AG08396 (cell line): ENCODE measurements around the gene PFAS.
"Not testable (repeated sequence)": the region's sequence is repeated elsewhere in the genome, so short reads cannot be mapped to it uniquely, and the experiment has no call there.

Experiments used
- DNase-seq: peaks from one replicate; pipeline ENCODE4 v3.0.0; 2012; ENCODE audit warnings: low spot score, mixed read lengths

PFAS gene

DNA sequence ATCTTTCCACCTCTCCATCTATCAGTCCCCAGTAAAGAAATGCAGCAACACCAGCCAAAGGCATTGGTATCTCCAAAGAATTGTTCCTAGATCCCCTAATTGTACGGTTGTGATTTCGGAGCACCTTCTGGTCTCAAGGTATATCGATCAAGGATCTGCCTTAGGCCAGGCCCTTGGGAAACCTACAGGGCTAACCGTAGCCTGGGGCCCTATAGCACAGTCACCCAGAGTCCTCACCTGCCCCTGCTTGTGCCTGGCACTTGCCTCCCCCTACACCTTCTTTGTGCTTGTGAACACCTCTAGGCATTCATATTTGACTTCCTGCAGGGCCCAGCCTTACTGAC, 21.9 kb upstream of the PFAS start:
- no peak for DNase-seq

DNA sequence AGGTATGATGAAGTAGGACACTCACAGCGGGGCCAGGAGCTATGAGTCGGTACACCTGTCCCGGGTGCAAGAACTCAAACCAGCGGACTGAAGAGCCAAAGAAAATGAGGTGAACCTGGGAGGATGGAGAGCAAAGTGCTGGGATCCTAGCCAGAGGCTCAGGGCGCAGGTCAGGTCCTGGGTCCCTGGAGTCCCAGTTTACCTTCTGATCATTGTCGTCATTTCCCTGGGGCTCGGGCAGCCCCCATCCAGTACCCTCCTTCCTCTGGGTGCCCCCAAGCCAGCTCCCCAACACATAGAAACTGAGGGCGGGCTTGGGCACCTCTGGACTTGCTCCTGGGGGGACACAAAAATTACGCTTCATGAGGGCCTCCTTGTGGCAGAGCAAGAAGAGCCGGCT, 17.4 kb upstream of the PFAS start:
- no peak for DNase-seq

DNA sequence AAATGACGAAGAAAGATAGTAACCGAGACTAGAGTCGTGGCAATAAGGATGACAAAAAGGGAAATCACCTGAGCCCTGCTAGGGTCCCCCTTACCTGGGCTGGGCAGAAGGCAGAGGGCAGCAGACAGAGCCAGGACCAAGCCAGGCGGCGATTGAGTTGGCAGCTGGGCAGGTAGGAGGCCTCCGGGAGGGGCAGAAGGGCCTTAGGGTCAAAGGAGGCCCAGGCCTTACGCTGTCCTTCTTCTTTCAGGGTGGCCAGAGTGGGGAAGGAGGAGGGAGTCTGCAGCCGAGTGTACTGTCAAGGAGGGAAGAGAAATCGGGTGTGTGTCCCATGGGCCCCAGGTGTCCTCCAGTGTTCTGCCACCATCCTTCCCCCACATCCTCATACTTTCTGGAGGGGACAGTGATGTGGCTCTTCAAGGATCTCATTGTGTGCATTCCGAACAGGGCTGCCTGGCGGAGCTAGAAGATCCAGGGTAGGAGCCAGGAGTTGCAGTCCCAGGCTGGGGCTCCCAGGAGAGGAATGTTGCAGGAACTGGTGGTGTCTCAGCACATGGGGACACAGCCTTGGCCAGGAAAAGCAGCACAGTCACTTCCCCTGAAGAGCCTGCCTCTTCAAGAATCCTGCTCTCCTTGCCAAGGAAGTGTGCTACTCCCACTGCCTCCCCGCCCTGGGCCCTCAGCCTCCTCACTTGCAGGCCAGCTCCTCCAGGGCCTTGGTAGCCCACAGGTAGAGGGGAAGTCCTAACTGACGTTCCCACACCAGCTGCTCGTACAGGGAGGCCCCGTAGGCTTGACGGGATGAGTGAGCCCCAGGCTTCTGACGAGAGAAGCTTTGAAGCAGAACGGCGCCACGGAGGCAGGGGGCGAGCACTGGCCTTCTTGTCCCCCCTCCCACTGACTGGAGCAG, 14.5 kb upstream of the PFAS start:
- no peak for DNase-seq

DNA sequence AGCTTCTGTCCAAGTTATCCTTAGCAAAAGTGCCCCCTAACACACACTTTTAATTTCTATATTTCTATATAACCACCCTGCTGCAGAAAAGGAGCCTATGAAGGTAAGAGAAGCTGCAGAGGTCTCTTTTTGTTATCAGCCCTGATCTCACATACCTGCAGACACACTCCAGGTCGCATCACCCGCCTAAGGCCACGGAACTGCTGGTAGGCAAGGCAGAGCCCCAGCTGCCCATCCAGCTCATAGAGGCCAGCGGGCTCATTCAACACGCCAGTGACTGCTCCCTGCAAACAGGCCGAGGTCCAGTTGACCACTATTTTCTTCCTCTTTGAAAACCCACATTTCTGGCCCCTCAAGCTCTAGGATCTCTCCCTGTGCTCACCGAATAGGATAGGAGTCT, 13.4 kb upstream of the PFAS start:
- no peak for DNase-seq

DNA sequence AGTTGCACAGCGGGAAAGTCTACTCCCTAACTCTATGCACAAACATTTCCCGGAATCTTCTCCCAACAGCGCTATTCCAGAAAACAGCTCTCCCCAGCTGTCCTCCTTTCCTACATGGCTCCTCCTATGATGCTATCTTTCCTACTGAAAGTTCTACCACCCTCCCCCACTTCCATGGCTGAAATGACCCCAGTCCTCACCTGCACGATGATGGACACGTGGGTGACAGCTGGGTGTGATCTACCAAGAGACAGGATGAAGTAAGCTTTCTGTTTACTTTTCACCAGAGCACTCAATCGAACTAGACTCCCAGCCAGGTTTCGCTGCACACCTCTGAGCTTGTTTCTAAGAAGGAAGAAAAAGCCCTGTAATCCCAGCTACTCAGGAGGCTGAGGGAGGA, 11.9 kb upstream of the PFAS start:
- DNase-seq = no peak

DNA sequence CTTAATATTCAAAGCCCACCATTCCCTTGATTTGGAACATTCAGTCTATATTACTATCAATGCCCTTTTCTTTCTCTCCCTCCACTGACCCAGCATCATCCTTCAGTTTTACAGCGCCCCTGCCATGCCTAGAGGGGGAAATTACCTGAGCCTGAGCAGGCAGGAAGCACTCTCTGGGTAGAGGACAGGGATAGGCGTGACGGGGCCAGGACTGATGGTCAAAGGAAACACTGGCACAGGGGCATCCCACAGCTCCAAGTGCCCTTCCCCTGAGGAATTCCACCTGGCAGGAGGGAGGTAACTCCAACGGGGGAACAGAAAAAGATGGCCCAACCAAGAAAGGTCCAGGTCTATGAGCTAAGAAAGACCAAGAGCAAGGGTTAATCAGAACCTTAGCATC, 11.2 kb upstream of the PFAS start:
- DNase-seq = no peak

DNA sequence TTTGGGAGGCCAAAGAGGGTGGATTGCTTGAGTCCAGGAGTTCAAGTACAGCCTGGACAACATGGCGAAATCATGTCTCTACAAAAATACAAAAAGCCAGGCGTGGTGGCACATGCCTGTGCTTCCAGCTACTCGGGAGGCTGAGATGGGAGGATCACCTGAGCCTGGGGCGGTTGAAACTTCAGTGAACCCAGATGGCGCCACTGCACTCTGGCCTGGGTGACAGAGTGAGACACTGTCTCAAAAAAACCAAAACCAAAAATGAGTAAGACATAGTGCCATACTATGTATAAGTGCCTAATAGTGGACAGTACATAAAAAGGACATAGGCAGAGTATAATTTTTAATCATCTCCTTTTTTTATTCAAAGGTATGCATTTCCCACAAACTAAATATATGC, 5.3 kb upstream of the PFAS start:
- no peak for DNase-seq

DNA sequence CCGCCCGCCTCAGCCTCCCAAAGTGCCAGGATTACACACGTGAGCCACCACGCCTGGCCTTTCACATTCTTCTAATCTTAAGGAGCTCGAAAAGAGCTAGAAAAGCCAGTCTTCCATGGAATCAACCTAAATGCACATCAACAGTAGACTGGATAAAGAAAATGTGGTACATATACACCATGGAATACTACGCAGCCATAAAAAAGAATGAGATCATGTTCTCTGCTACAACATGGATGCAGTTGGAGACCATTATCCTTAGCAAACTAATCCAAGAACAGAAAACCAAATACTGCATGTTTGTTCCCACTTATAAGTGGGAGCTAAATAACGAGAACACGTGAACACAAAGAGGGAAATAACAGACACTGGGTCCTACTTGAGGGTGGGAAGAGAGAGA, 4.3 kb upstream of the PFAS start:
- no peak for DNase-seq

DNA sequence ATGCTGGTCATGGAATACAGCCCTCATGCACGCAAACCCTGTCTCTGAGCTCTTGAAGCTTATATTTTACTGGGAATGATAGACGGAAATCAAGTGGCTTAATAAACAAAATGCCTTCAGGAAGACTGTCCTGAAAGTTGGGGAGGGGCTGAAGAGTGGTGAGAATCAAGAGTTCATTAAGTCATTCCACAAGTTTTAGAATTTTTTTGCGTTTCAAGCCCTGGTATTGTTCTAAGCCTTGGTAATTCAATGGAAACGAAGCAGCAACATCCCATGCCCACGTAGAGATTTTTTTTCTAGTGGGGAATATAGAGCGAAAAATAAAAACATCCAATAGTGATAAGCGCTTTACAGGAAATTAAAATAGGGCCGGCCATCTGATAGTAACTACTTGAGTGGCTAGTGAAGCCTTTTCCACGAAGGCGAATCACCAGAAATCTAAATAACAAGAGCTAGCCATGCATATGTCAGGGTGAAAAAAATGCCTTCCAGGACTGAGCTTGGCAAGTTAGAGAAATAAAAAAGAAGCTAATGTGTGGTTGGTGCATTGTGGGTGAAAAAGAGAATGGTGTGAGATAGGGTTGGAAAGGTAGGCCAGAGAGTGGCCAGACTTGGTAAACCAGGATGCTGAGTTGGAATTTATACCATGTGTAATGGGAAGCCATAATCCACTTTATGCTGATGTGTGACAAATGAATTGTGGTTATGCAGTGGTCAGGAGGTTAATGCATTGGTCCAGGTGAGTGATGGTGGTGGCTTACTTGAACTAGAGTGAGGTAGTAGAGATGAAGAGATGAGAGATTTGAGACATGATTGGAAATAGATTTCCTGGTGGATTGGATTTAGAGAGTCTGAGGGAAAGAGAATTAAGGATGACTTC, 772 bp downstream of the PFAS start:
- DNase-seq = no peak

DNA sequence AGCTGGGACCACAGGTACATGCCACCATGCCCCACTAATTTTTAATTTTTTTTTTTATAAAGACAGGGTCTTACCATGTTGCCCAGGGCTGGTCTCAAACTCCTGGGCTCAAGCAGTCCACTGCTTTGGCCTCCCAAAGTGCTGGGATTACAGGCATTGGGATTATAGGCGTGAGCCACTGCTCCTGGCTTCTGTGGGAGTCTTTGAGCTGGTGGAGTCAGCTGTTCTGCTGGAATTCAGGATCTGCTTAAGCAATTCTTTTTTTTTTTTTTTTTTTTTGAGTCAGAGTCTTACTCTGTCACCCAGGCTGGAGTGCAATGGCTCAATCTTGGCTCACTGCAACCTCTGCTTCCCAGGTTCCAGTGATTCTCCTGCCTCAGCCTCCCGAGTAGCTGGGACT, 2.3 kb downstream of the PFAS start:
- not testable (repeated sequence) for DNase-seq

DNA sequence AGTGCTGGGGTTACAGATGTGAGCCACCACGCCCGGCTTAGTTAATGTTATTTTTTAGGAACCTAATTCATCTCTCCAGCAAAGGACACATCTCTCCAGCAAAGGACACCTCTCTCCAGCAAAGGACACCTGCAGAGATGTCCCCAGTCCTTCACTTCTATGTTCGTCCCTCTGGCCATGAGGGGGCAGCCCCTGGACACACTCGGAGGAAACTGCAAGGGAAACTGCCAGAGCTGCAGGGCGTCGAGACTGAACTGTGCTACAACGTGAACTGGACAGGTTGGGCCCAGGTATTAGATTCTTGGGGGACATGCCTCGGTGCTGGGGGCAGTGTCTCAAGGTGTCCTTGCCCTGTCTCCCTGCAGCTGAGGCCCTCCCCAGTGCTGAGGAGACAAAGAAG, 4.7 kb downstream of the PFAS start:
- DNase-seq = peak; percentile 31

DNA sequence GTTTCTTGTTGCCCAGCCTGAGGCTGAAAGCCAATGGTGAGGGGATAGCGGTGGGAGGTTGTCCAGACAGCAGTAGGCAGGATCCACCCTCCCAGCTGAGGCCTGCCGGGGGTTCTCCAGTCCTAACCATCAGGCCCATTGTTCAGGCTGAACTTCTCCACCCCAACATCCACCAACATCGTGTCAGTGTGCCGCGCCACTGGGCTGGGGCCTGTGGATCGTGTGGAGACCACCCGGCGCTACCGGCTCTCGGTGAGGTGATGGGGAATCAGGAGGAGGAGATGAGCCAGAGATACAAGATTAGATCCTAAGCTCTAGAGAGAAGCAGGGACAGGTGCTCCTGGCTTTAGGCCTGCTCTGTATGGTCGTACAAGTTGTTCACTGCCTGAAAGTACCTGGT, 5.8 kb downstream of the PFAS start:
- DNase-seq = no peak

DNA sequence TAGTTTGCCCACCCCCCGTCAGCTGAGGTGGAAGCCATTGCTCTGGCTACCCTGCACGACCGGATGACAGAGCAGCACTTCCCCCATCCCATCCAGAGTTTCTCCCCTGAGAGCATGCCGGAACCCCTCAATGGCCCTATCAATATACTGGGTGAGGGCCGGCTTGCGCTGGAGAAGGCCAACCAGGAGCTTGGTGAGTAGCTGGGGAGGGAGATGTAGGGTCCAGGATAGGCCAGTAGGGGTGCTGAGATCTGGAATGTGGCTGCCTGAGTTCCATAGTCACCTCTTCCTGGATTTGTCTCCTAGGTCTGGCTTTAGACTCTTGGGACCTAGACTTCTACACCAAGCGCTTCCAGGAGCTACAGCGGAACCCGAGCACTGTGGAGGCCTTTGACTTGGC, 6.4 kb downstream of the PFAS start:
- no peak for DNase-seq

DNA sequence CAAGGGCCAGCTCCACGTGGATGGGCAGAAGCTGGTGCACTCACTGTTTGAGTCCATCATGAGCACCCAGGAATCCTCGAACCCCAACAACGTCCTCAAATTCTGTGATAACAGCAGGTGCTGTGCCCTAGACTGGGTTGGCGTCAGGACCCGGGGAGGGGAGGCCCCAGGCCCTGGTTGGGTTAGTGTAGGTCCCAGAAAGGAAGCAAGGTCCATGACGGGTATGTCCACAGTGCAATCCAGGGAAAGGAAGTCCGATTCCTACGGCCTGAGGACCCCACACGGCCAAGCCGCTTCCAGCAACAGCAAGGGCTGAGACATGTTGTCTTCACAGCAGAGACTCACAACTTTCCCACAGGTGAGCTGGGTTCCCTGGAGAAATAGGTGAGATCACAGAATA, 7.2 kb downstream of the PFAS start:
- no peak for DNase-seq

DNA sequence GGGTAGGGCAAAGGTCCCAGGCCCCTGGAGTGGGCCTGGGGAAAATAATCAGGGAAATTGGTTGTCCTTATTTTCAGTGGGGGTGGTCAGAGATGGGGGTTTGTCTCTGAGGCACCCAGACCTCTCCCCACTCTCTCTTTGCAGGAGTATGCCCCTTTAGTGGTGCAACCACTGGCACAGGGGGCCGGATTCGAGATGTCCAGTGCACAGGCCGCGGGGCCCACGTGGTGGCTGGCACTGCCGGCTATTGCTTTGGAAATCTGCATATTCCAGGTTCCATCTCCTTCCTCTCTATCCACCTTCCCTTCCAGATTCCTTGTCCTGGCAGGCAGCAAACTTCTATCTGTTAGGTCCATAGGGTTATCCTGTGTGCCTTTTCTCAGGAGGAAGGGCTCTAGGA, 7.6 kb downstream of the PFAS start:
- no peak for DNase-seq

DNA sequence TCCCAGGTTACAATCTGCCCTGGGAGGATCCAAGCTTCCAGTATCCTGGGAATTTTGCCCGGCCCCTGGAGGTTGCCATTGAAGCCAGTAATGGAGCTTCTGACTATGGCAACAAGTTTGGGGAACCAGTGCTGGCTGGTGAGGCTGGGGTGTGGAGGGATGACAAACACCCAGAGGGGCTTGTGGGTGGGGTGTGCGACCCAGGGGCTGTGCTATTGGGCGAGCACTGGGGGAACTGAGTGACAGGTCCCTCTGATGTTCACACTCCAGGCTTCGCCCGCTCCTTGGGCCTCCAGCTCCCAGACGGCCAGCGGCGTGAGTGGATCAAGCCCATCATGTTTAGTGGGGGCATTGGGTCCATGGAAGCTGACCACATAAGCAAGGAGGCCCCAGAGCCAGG, 8.7 kb downstream of the PFAS start:
- no peak for DNase-seq

DNA sequence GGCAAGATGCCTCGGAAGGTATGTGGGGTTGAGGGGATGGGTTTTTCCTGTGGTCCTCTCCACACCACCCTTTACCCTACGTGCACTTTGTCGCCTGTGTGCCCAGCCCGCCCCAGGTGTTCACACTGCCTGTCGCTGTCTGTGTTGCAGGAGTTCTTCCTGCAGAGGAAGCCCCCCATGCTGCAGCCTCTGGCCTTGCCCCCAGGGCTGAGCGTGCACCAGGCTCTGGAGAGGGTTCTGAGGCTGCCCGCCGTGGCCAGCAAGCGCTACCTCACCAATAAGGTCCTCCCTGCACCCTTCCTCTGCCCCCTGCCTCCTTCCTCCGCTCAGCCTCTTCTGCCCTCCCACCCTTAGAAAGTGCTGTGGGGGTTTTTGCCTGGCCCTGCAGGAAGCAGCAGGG, 15.2 kb downstream of the PFAS start:
- no peak for DNase-seq

DNA sequence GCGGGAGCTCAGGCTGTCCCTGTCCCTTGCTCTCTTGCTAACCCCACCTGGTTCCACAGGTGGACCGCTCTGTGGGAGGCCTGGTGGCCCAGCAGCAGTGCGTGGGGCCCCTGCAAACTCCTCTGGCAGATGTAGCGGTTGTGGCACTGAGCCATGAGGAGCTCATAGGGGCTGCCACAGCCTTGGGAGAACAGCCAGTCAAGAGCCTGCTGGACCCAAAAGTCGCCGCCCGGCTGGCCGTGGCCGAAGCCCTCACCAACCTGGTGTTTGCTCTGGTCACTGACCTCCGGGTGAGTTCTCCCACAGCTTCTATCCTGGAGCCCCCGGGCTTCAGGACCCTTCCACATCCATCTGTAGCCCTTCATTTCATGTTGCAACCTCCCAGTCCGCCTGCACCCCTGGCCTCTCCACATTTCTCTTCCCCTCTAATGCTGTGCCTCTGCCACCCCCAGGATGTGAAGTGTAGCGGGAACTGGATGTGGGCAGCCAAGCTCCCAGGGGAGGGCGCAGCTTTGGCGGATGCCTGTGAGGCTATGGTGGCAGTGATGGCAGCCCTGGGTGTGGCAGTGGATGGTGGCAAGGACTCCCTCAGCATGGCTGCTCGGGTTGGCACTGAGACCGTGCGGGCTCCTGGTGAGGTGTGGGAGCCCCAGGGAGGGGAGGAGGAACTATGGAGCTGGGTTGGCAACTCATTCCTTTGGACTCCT, 15.9 kb downstream of the PFAS start:
- no peak for DNase-seq

DNA sequence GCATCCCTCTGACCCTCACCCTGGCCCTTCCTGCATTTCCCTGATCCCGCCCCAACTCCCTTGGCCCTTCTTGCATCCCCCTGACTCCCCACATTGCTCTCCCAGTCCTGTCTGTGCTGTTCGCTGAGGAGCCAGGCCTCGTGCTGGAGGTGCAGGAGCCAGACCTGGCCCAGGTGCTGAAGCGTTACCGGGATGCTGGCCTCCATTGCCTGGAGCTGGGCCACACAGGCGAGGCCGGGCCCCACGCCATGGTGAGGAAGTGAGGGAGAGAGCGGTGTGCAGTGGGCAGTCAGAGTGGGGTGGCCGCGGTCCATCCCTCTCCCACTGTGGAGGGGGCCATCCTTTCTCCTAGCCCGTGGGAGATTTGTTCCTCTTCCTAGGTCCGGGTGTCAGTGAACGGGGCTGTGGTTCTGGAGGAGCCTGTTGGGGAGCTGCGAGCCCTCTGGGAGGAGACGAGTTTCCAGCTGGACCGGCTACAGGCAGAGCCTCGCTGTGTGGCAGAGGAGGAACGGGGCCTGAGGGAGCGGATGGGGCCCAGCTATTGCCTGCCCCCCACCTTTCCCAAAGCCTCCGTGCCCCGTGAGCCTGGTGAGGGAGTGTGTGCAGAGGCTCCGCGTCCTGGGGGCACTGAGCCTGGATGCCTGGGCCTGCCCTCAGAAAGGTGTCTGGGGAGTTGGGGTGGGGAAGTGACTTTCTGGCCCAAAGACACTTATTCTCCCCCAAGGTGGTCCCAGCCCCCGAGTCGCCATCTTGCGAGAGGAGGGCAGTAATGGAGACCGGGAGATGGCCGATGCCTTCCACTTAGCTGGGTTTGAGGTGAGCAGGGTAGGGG, 17.8 kb downstream of the PFAS start:
- no peak for DNase-seq

DNA sequence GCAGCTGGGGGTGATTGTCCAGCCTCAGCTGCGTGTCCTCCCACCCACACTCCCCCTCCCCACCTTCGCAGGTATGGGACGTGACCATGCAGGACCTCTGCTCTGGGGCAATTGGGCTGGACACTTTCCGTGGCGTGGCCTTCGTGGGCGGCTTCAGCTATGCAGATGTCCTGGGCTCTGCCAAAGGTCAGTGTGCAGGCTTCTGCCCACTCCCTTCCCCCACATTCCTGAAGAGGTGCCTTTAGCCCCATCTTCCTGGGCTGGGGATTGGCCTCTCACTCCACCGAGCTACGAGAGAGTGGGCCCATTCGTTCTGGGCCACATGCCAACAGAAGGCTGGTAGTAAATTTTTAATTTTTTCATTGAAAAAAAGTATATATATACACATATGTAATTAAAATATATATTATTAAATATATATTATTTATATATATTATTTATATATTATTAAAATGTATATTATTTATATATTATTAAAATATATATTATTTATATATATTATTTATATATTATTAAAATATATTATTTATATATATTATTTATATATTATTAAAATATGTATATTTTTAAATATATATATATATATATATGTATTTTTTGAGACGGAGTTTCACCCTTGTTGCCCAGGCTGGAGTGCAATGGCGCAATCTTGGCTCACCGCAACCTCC, 18.5 kb downstream of the PFAS start:
- no peak for DNase-seq

DNA sequence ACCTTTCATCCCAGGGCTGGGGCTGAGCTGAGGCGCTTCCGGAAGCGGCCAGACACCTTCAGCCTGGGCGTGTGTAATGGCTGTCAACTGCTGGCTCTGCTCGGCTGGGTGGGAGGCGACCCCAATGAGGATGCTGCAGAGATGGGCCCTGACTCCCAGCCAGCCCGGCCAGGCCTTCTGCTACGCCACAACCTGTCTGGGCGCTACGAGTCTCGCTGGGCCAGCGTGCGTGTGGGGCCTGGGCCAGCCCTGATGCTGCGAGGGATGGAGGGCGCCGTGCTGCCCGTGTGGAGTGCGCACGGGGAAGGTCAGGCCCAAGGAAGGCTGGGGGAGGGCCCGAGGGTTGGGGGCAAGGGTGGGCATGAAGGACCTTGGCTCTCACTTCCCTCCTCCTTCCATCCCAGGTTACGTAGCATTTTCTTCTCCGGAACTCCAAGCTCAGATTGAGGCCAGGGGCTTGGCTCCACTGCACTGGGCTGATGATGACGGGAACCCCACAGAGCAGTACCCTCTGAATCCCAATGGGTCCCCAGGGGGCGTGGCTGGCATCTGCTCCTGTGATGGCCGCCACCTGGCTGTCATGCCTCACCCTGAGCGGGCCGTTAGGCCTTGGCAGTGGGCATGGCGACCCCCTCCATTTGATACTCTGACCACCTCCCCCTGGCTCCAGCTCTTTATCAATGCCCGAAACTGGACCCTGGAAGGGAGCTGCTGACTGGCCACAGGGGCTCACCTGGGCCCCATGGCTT, 19.6 kb downstream of the PFAS start:
- no peak for DNase-seq
